Activated CD4-positive, CD25-positive, alpha-beta regulatory T cell (primary cell): ENCODE measurements around the gene RNU7-1.
A peak's percentile ranks its signal among the peaks of the same experiment; 100 is the strongest.

Experiments used
- DNase-seq, 4 experiments: peaks; one replicate each; lab custom pipeline; 2025; lab: John Stamatoyannopoulos, UW

Gene RNU7-1

GRCh38 chr12:6917491-6918231 lies 26.0 kb upstream of the RNU7-1 start:
- DNase-seq: no peak

GRCh38 chr12:6919588-6919987 lies 24.0 kb upstream of the RNU7-1 start:
- DNase-seq: no peak

- DNase-seq: no peak
Observed at GRCh38 chr12:6921539-6921938, 22.1 kb upstream of the RNU7-1 start.

GRCh38 chr12:6921996-6922946 lies 21.3 kb upstream of the RNU7-1 start:
- DNase-seq: no peak

DNA sequence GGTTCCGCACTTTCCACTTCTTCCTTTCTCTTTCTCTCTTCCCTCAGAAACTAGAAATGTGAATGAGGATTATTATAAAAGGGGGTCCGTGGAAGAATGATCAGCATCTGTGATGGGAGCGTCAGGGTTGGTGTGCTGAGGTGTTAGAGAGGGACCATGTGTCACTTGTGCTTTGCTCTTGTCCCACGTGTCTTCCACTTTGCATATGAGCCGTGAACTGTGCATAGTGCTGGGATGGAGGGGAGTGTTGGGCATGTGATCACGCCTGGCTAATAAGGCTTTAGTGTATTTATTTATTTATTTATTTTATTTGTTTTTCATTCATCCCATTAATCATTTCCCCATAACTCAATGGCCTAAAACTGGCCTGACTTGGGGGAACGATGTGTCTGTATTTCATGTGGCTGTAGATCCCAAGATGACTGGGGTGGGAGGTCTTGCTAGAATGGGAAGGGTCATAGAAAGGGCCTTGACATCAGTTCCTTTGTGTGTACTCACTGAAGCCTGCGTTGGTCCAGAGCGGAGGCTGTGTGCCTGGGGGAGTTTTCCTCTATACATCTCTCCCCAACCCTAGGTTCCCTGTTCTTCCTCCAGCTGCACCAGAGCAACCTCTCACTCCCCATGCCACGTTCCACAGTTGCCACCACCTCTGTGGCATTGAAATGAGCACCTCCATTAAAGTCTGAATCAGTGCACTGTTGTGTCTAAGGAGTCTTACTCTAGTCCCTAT lies 20.4 kb upstream of the RNU7-1 start:
- no peak for DNase-seq

DNA sequence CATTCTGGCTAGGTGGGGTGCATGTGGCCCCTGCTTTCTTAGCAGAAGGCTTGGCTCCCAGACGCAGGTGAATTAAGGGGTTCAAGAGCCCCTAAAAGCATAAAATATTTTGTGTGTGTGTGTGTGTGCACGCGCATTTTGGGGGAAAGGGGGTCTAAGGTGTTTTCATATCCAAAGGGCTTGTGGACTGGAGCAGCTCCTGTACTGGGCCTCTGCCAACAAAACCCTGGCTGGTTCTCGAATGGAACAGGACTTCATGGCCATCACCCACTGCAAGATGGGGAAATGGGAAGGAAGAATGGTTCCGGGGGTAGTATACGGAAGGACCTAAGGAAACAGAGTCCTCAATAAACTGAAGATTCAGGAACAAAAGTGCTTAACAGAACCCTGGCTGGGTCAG lies 19.8 kb upstream of the RNU7-1 start:
- no peak for DNase-seq

DNA sequence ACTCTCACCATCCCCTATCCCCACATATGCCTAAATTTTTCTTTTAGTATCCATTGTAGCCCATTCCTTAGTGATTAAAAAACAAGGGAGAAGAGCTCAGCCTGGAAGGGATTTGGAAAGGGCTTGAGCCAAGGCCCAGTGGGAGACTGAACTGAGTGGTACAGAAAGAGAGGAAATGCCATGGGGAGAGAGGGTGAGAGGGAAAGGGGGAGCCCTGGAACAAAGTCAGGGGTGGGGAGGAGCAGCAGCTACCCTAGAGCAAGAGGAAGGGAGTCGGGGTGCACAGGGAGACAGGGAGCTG lies 18.4 kb upstream of the RNU7-1 start:
- no peak for DNase-seq

- no peak for DNase-seq
Observed at GRCh38 chr12:6925540-6926279, 17.9 kb upstream of the RNU7-1 start.

GRCh38 chr12:6927379-6928021 lies 16.1 kb upstream of the RNU7-1 start, which contains the start of gene ATN1:
TSS of gene ATN1 (plus strand) at chr12:6927959. CDS start at chr12:6934002, 6,043 bp downstream.
- peak in 2 of 4 experiments; percentile 20 to 30 for DNase-seq

GRCh38 chr12:6928022-6928702 lies 15.5 kb upstream of the RNU7-1 start:
- no peak for DNase-seq

- no peak for DNase-seq
Observed at GRCh38 chr12:6928703-6929407, 14.8 kb upstream of the RNU7-1 start.

DNA sequence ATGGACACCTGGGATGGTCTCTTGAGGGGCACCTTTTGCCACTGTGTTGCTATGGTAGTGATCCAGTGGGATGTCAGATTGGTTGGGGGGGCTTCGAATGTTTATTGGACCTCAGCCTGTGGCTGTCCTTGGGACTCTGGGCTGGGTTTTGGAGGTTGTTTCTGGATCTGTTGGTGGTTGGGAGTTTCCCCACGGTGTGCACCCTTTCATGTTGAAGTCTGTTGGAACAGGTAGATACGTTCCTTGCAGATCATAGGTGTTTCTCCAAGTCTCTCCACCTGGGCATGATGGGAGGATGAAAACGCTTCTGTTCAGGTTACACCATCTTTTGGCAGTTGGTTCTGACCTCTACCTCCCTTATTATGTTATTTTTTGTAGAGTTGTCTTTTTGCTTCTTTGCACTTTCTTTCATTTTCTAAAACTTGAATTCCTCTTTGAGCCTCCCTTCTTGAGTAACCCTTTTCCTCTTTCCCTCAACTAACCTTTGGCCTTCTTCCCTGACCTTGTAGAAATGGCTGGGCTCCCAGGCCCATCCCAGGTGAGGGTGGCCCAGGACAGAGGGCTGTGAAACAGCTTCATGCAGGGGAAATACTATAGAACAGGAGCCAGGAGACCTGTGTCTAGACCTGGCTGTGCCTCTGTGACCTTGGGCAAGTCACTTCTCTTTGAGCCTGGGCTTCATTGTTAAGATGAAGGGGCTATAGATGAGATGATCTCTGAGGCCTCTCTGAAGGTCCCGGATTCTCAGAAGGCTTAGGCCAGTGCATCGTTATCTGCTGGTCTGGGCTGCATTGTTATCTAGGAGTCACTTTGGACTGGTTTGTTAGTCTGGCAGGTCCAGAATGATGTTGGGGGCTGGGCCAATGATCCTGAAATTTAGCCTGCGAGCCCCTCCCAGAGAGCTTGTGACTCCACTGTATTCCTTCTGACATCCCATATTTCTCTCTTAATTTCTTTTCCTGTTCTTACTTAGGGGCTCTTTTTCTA lies 13.9 kb upstream of the RNU7-1 start:
- DNase-seq: no peak

DNA sequence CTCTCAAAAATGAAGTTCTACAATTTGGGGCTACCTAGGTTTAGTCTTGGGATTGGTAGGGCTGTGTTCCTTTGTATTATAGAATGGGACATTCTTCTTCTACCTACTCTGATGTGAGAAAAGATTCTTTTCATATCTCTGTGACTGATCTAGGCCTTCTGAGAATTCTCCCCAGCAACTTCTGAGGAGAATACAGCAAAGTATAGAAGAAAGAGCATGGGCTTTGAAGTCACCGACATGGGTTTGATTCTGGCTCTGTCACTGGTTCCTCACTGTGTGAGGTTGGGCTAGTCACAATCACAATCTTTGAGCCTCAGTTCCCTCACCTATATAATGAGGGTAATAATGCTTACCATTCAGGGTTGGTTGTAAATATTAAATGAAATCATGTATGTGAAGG lies 10.8 kb upstream of the RNU7-1 start:
- no peak for DNase-seq

GRCh38 chr12:6934110-6934509 lies 9.5 kb upstream of the RNU7-1 start:
- DNase-seq: no peak

DNA sequence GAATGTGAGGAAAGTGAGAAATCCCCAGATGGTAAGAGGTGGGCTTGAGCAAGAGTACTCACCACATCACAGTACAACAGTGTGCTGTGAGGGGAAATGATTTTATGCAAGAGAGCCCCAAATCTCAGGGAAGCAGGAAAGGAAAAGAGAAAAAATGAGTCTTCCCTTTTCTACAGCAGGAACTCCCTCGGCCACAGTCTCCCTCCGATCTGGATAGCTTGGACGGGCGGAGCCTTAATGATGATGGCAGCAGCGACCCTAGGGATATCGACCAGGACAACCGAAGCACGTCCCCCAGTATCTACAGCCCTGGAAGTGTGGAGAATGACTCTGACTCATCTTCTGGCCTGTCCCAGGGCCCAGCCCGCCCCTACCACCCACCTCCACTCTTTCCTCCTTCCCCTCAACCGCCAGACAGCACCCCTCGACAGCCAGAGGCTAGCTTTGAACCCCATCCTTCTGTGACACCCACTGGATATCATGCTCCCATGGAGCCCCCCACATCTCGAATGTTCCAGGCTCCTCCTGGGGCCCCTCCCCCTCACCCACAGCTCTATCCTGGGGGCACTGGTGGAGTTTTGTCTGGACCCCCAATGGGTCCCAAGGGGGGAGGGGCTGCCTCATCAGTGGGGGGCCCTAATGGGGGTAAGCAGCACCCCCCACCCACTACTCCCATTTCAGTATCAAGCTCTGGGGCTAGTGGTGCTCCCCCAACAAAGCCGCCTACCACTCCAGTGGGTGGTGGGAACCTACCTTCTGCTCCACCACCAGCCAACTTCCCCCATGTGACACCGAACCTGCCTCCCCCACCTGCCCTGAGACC lies 8.0 kb upstream of the RNU7-1 start:
- no peak for DNase-seq

DNA sequence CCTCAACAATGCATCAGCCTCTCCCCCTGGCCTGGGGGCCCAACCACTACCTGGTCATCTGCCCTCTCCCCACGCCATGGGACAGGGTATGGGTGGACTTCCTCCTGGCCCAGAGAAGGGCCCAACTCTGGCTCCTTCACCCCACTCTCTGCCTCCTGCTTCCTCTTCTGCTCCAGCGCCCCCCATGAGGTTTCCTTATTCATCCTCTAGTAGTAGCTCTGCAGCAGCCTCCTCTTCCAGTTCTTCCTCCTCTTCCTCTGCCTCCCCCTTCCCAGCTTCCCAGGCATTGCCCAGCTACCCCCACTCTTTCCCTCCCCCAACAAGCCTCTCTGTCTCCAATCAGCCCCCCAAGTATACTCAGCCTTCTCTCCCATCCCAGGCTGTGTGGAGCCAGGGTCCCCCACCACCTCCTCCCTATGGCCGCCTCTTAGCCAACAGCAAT lies 7.4 kb upstream of the RNU7-1 start:
- no peak for DNase-seq

- no peak for DNase-seq
Observed at GRCh38 chr12:6936636-6937480, 6.8 kb upstream of the RNU7-1 start.
